Ectodermal cell (in vitro differentiated cells): ENCODE measurements around the gene HIPK2.

Experiments
- H3K27ac ChIP-seq: 2 replicates; pipeline ENCODE4 v1.7.0; 2013; ENCODE audit warnings: mild to moderate bottlenecking, low read depth, low read length; ENCODE audit not compliant: insufficient read depth, poor library complexity, severe bottlenecking
- H3K27me3 ChIP-seq: 2 replicates; pipeline ENCODE4 v1.7.0; 2013; ENCODE audit warnings: mild to moderate bottlenecking, low read length; ENCODE audit not compliant: insufficient read depth, control insufficient read depth, poor library complexity, severe bottlenecking
- H3K36me3 ChIP-seq: one replicate; pipeline ENCODE4 v1.7.0; 2013; ENCODE audit warnings: low read length; ENCODE audit not compliant: control insufficient read depth, insufficient read depth
- H3K4me1 ChIP-seq: one replicate; pipeline ENCODE4 v1.7.0; 2013; ENCODE audit warnings: low read length; ENCODE audit not compliant: control insufficient read depth, insufficient read depth
- H3K4me3 ChIP-seq: 2 replicates; pipeline ENCODE4 v1.7.0; 2013; ENCODE audit warnings: low read depth, low read length, control low read depth; ENCODE audit not compliant: insufficient read depth
- H3K9me3 ChIP-seq: 2 replicates; pipeline ENCODE4 v1.7.0; 2013; ENCODE audit warnings: mild to moderate bottlenecking, low read length, moderate library complexity; ENCODE audit not compliant: control insufficient read depth
- WGBS, 2 experiments: methylation state at CpG; one replicate each; pipeline ENCODE4 v1.1.7; 2013; ENCODE audit warnings: missing lambda C conversion rate in 2 of 2; 5-methylcytosine and 5-hydroxymethylcytosine counted together

HIPK2 gene

DNA sequence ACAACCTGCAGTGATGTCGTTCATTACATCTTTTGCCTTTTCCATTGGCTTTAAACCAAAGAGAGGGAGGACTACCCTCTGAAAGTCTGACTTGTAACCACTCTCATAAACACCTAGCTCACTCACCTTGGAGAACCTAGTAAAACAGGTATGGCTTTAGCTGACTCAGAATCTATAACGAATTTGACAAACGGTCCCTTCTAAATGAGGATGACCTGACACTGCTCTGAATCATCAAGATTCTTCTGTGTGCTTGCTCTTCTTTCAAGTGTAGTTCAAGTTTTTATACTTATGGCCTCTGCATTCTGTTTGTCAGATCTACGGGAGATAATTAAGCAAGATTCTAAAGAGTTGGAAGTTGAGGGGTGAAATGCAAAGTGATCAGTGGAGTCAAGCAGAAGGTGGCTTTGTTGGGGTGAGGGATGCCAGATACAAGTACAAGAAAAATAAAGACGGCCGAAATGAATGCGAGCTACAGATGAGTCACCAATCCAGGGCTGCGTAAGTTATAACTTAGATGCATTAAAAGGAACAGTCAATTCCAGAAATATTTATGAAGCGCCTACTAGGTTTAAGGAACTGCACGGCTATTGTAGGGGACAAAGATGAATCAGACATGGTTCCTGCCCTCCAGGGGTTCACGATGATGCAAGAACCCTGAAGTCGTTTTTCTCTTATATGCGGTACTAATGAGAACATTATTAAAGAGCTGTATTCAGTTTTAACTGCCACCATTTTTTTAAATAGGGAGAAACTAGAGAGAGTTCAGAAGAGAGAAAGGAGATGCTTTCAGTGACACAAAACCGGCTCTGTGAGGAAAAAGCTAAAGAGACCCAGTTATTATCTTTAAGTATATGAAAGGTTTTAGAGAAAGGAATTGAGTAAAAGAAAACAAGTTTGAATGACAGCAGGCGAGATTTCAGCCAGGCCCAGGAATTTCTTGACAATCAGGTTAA, 6.5 kb downstream of the HIPK2 start:
- Histone ChIP-seq H3K27ac (no peak overlapping the region), H3K4me3 (no peak overlapping the region), H3K36me3 (no peaks in the 10 kb centered on the region), H3K27me3 (peaks cover 5% of the 10 kb centered on the region), H3K4me1 (no peaks in the 10 kb centered on the region), H3K9me3 (no peaks in the 10 kb centered on the region)
- WGBS, 2 experiments: 91 to 95% methylated on average over 15 of the region's 15 CpGs

DNA sequence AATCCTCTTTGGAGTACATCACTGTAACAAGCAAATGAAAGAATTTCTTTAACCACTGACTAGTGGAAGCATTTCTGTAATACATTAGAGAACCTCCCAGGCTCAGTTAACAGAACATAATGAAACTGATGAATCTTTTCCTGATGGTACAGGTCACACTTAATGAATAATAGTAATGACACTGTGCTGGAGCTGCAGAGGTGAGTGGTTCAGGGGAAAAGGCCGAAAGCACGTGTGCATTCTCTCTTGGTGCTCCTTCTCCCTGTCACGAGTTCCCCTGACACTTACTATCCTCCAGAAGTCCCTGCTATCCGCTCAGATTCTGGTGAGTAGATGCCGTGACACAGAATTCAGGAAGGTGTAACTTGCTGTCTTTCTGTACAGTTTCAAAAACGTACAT, 8.0 kb downstream of the HIPK2 start:
- no peaks in the 10 kb centered on the region for H3K4me1 ChIP-seq
- no peaks in the 10 kb centered on the region for H3K36me3 ChIP-seq

DNA sequence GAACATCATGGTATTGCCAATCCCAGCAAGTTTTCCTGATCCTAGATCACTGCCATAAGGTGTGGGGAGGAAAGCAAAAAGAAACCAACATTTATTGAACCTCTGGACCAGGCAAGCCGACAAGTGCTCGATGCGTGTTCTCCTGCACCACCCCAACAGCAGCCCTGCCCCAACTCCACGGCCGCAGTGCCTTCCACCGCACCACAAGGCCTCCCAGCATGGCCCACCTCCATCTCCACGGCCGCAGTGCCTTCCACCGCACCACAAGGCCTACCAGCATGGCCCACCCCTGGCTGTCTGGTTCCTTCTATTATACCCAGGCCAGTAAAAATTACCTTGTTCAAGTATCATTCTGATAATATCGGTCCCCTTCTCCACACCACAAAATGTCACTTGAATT, 8.7 kb downstream of the HIPK2 start:
- no peak overlapping the region for H3K4me3 ChIP-seq
- H3K9me3 ChIP-seq: no peaks in the 10 kb centered on the region
- H3K27me3 ChIP-seq: no peaks in the 10 kb centered on the region
- no peaks in the 10 kb centered on the region for H3K36me3 ChIP-seq
- 92 to 95% methylated on average over 10 of the region's 10 CpGs for WGBS, 2 experiments
- H3K4me1 ChIP-seq: no peaks in the 10 kb centered on the region
- no peak overlapping the region for H3K27ac ChIP-seq

More for the DNA sequence above, 8.0 kb downstream of the HIPK2 start:
- no peaks in the 10 kb centered on the region for H3K9me3 ChIP-seq
- H3K27ac ChIP-seq: no peak overlapping the region
- H3K27me3 ChIP-seq: no peaks in the 10 kb centered on the region
- WGBS, 2 experiments: 90 to 91% methylated on average over 6 of the region's 6 CpGs
- H3K4me3 ChIP-seq: no peak overlapping the region

DNA sequence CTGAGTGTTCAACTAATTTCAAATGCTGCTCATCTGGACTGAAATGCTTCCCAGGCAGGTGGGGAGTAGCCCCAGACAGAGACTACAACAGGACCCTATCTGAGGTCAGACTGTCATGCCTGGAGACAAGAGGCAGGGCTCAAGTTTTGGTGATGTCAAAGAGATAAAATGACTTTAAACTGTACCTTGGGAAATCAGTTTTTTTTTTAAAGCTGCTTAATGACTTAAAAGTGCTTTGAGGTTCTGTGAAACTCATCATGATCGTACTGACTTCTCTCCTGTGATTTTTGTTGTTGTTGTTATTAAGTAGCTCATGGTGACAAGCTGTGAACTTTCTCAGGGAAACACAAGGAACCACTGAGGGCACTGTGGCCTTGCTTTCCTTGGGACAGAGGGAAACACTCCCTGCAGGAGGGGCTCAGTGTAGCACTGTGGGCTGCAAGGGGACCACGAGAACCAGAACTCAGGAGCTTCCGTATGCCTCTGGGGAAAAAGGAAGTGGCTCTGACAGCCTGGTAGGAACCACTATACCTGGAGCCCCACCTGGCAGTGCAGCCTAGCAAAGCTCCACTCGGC, 9.5 kb downstream of the HIPK2 start:
- Histone ChIP-seq H3K4me3 (no peak overlapping the region), H3K4me1 (no peaks in the 10 kb centered on the region), H3K27me3 (no peaks in the 10 kb centered on the region), H3K9me3 (no peaks in the 10 kb centered on the region), H3K36me3 (no peaks in the 10 kb centered on the region), H3K27ac (no peak overlapping the region)
- WGBS, 2 experiments: 91% methylated on average over 4 of the region's 4 CpGs

DNA sequence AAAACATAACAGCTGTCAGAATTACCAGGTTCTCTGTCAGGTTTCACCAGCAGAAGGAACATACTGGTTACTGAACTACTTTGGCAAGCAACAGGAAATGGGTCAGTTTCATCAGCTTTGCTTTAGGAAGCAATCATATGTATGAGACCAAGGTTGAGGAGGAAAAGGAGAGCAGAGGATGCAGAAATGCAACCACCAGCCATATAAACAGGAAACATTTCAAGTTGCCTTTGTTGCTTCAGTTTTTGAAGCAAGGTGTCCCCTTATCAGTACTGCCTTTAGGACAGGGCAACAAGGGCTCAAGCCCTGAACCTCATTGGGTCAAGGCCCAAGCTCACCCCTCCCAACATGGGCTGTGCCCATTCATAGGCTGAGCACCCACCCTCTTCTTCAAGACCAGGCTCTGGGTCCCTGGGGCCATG, 10.2 kb downstream of the HIPK2 start:
- H3K27me3 ChIP-seq: no peaks in the 10 kb centered on the region
- H3K4me3 ChIP-seq: no peak overlapping the region
- H3K36me3 ChIP-seq: no peaks in the 10 kb centered on the region
- H3K4me1 ChIP-seq: no peaks in the 10 kb centered on the region
- H3K9me3 ChIP-seq: no peaks in the 10 kb centered on the region
- H3K27ac ChIP-seq: no peak overlapping the region

DNA sequence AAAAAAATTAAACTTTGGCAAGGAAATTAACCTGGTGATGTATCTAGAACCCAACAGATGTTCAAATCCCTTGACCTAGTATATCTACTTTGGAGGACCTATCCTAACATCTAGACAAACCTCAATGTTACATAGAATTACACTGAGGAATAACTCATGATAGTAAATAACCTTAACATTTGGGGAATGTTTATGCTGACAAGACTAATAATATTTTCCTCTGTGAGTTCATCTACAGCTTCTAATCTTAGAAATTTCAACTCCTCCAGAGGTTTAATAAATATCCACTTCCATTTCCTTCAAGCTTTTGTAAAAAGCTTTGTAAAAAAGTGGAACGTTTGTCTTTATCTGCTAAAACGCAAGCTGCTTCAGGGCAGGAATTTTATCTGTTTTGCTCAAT, 12.7 kb downstream of the HIPK2 start:
- H3K27ac ChIP-seq: no peak overlapping the region
- no peaks in the 10 kb centered on the region for H3K4me1 ChIP-seq
- H3K27me3 ChIP-seq: no peaks in the 10 kb centered on the region
- 94 to 98% methylated on average over 2 of the region's 2 CpGs for WGBS, 2 experiments
- no peaks in the 10 kb centered on the region for H3K36me3 ChIP-seq
- H3K9me3 ChIP-seq: no peaks in the 10 kb centered on the region
- H3K4me3 ChIP-seq: no peak overlapping the region

DNA sequence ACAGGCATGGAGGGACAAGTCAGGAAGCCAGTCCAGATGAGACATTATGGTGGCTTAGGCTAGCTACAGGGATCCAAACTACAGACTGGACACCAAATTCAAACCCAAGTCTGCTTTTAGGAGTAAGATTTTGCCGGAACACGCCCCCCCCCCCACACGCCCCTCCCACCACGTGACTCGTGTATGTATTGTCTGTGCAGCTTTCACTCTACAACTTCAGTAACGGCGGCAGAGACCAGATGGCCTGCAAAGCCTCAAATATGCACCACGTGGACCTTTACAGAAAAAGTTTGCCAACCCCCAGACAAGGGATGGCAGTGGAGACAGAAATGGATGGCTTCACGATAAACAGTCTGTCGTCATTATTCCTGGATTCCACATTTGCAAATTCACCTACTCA, 14.5 kb downstream of the HIPK2 start:
- Histone ChIP-seq H3K27ac (no peak overlapping the region), H3K9me3 (no peaks in the 10 kb centered on the region)
- 90% methylated on average over 10 of the region's 10 CpGs for WGBS, 2 experiments

DNA sequence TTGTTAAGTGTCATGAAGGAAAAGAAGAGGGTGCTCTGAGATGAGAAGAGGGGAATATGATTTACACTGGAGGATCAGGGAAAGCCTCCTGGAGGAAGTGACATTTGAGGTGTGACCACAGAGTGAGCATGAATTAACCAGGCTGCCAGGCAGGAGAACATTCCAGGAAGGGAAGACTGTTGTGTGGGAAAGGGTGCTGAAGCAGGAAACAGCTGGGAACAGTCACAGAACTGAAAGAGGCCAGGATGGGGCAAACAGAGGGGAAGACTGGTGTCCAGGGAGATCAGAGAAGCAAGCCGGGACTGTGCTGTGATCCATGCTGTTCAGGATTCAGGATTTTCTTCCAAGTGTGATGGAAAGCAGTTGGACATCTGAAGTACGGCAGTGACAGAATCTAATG, 14.9 kb downstream of the HIPK2 start:
- H3K27ac ChIP-seq: no peak overlapping the region
- no peaks in the 10 kb centered on the region for H3K36me3 ChIP-seq
- 91 to 94% methylated on average over 2 of the region's 2 CpGs for WGBS, 2 experiments

More for the DNA sequence above, 14.5 kb downstream of the HIPK2 start:
- Histone ChIP-seq H3K4me3 (no peak overlapping the region), H3K27me3 (no peaks in the 10 kb centered on the region), H3K36me3 (no peaks in the 10 kb centered on the region), H3K4me1 (no peaks in the 10 kb centered on the region)

DNA sequence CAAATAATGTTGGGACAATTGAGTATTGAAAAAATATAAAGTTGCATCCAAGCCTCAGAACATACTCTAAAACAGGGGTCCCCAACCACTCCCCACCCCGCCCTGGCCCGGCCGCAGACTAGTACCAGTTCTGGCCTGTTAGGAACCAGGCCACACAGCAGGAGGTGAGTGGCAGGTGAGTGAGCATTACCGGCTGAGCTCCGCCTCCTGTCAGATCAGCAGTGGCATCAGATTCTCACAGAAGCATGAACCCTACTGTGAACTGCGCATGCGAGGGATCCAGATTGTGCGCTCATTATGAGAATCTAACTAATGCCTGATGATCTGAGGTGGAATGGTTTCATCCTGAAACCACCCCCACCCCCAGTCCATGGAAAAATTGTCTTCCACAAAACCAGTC, 19.4 kb downstream of the HIPK2 start:
- Histone ChIP-seq H3K27ac (no peak overlapping the region), H3K36me3 (no peaks in the 10 kb centered on the region), H3K4me3 (no peak overlapping the region), H3K9me3 (no peaks in the 10 kb centered on the region), H3K27me3 (no peaks in the 10 kb centered on the region), H3K4me1 (peaks cover 9% of the 10 kb centered on the region)
- WGBS, 2 experiments: 87 to 91% methylated on average over 8 of the region's 8 CpGs

More for the DNA sequence above, 14.9 kb downstream of the HIPK2 start:
- Histone ChIP-seq H3K4me3 (no peak overlapping the region), H3K27me3 (no peaks in the 10 kb centered on the region), H3K9me3 (no peaks in the 10 kb centered on the region), H3K4me1 (no peaks in the 10 kb centered on the region)

DNA sequence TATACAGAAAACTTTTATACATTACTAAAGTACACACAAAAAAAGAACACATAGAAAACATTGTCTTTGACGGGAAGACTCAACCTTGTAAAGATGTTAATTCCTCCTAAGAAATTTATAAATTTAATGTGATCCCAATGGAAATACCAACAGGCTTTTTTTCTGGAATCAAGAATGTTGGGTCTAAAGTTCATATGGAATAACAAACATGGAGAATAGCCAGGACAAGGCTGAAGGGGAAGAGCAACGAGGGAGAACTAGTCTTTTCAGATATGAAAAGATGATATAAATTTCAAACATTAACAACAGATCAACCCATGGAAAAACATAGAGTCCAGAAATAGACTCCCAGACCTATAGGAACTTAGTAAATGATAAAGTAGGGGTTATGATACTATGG, 19.8 kb downstream of the HIPK2 start:
- WGBS, 2 experiments: 100% methylated on average over 1 of the region's 2 CpGs; no CpG with 5 or more reads in 1 of the 2 experiments
- H3K36me3 ChIP-seq: no peaks in the 10 kb centered on the region
- no peak overlapping the region for H3K27ac ChIP-seq
- no peak overlapping the region for H3K4me3 ChIP-seq
- no peaks in the 10 kb centered on the region for H3K9me3 ChIP-seq
- H3K27me3 ChIP-seq: no peaks in the 10 kb centered on the region
- peaks cover 9% of the 10 kb centered on the region for H3K4me1 ChIP-seq
